ENCODE data around the gene OR5AN1. TPM values are rescaled to one million over a fixed set of nuclear protein-coding genes. Genes with fewer than 3 reads are reported as not detected.

OR5AN1 gene
- total and polyA plus RNA-seq, 2 donors (not counting 1 experiment from before 2014, with no cell fraction given): not detected

DNA sequence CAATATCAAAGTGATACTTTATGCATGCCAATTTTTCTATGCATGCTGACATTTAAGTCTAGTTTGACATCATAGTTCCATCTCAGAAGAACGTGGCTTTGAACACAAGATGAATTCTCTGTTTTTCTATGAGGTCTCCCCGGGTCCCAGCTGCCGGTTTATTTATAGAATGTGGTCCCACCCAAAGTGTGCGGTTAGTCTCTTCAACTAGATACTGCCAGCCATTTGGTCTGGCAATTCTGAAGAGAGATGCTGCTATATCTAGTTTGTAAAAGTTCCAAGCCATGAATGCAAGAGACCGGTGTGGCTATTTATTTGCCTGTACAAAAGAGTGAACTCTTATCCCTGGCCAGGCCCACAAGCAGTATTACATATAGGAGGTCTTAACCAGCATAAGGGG, 58.3 kb downstream of the OR5AN1 start:
- Histone ChIP-seq H3K4me2 (replicated peaks; ENCODE audit: low read depth, low read length, poor library complexity, severe bottlenecking) (peak overlapping the region; percentile 63), H4K20me1 (ENCODE audit: control insufficient read depth, insufficient read depth, low read length, poor library complexity, severe bottlenecking) (no peaks in the 10 kb centered on the region), H3K36me3 (replicated peaks in 1 of 2; ENCODE audit: control extremely low read depth in 1 of 2, control insufficient read depth in 1 of 2, extremely low read depth in 1 of 2, insufficient read depth in 2 of 2, low read length in 1 of 2) (no peaks in the 10 kb centered on the region), H3K79me2 (ENCODE audit: control insufficient read depth, insufficient read depth, low read length) (no peaks in the 10 kb centered on the region), H3K4me3 (ENCODE audit: control extremely low read depth in 1 of 5, extremely low read depth in 1 of 5, insufficient read depth in 1 of 5, low read depth in 2 of 5, low read length in 4 of 5) (peak overlapping the region in 2 of 5 experiments; percentile 25 to 31), H3K27me3 (replicated peaks in 1 of 4; ENCODE audit: control extremely low read depth in 1 of 4, control insufficient read depth in 3 of 4, insufficient read depth in 4 of 4, low read length in 3 of 4) (no peaks in the 10 kb centered on the region), H3K4me1 (ENCODE audit: control insufficient read depth in 2 of 2, insufficient read depth in 2 of 2, low read length in 2 of 2) (peaks cover 44% of the 10 kb centered on the region in 2 donors), H3K9ac (ENCODE audit: low read length) (peak overlapping the region; percentile 42), H2AFZ (ENCODE audit: insufficient read depth, low read depth, low read length, poor library complexity, severe bottlenecking) (peak overlapping the region; percentile 58), H3K9me3 (ENCODE audit: control extremely low read depth in 1 of 3, control insufficient read depth in 2 of 3, insufficient read depth in 1 of 3, low read length in 2 of 3) (peaks cover 0 to 5% (median 0%) of the 10 kb centered on the region in 3 donors), H3K27ac (ENCODE audit: low read length in 2 of 2) (peak overlapping the region; percentile 16 to 62)
- no peak for TF ChIP-seq CTCF (IDR thresholded peaks at IDR 0.05)
- no peak for TF ChIP-seq EZH2 (IDR thresholded peaks at IDR 0.05; ENCODE audit: borderline replicate concordance, insufficient read depth, low read depth, low read length, poor library complexity, severe bottlenecking)
- peak; percentile 67 for ATAC-seq (ENCODE audit: low read depth)
- intact Hi-C loops (cut with micrococcal nuclease): loop anchor here (5.0 kb wide), 1 partner anchor 35 kb away; no protein-coding TSS in a partner anchor
- Mint-ChIP-seq H3K27ac (peak overlapping the region; percentile 81), H3K27me3 (no peaks in the 10 kb centered on the region), H3K9me3 (ENCODE audit: insufficient read depth) (no peaks in the 10 kb centered on the region), H3K4me3 (peak overlapping the region; percentile 68), H3K4me1 (peaks cover 38% of the 10 kb centered on the region)
- WGBS (ENCODE audit: insufficient coverage): 2% methylated on average over 4 of the region's 5 CpGs
- POLR2A ChIA-PET: no interaction called here
- peak; percentile 46 for DNase-seq
- CTCF ChIA-PET: interaction anchor here (0.7 to 5.5 kb wide), 5 partner anchors 7 to 245 kb away, joined by 3 to 41 read pairs (median 4); partner anchors contain the start of gene DTX4

DNA sequence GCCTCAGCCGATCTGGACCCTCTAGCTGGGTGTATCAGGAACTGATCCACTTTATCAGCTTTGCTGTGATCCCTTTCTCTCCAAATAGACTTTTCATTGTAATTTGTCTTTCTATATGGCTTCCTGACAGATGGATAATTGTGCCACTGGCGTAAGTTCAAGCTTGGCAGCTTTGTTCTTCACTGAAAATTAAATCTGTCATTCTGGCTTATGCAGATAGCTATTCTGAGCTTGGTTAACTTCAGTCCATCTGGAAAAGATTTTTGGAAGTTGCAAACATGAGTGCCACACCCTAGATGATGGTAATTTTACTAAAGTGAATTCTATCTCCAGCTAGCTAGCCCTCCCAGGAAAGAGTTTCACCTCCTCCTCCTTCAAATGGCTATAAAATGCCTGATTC, 59.5 kb downstream of the OR5AN1 start:
- ChIA-PET CTCF (interaction anchor here (1.1 to 5.5 kb wide), 5 partner anchors 12 to 260 kb away, joined by 3 to 41 read pairs (median 6); partner anchors contain the start of gene DTX4), POLR2A (no interaction called here)
- no peaks in the 10 kb centered on the region for H3K79me2 ChIP-seq (ENCODE audit: control insufficient read depth, insufficient read depth, low read length)

More for the DNA sequence above, 59.5 kb downstream of the OR5AN1 start:
- peaks cover 43 to 50% of the 10 kb centered on the region in 2 donors for H3K4me1 ChIP-seq (ENCODE audit: control insufficient read depth in 2 of 2, insufficient read depth in 2 of 2, low read length in 2 of 2)
- H3K27me3 ChIP-seq (replicated peaks in 1 of 4; ENCODE audit: control extremely low read depth in 1 of 4, control insufficient read depth in 3 of 4, insufficient read depth in 4 of 4, low read length in 3 of 4): no peaks in the 10 kb centered on the region
- H3K36me3 ChIP-seq (replicated peaks in 1 of 2; ENCODE audit: control extremely low read depth in 1 of 2, control insufficient read depth in 1 of 2, extremely low read depth in 1 of 2, insufficient read depth in 2 of 2, low read length in 1 of 2): no peaks in the 10 kb centered on the region
- no peaks in the 10 kb centered on the region for H3K9me3 Mint-ChIP-seq (ENCODE audit: insufficient read depth)
- H3K4me1 Mint-ChIP-seq: peaks cover 45% of the 10 kb centered on the region
- DNase-seq (no peak), ATAC-seq (ENCODE audit: low read depth) (no peak)
- H2AFZ ChIP-seq (ENCODE audit: insufficient read depth, low read depth, low read length, poor library complexity, severe bottlenecking): no peak overlapping the region
- WGBS (ENCODE audit: insufficient coverage): 100% methylated on average over 1 of the region's 2 CpGs
- H3K4me3 ChIP-seq (ENCODE audit: control extremely low read depth in 1 of 5, extremely low read depth in 1 of 5, insufficient read depth in 1 of 5, low read depth in 2 of 5, low read length in 4 of 5): no peak overlapping the region
- intact Hi-C loops (cut with micrococcal nuclease): loop anchor here (5.0 kb wide), 1 partner anchor 36 kb away; no protein-coding TSS in a partner anchor
- no peak for TF ChIP-seq CTCF (IDR thresholded peaks at IDR 0.05)
- no peak for TF ChIP-seq EZH2 (IDR thresholded peaks at IDR 0.05; ENCODE audit: borderline replicate concordance, insufficient read depth, low read depth, low read length, poor library complexity, severe bottlenecking)
- H3K9me3 ChIP-seq (ENCODE audit: control extremely low read depth in 1 of 3, control insufficient read depth in 2 of 3, insufficient read depth in 1 of 3, low read length in 2 of 3): peaks cover 0 to 5% (median 0%) of the 10 kb centered on the region in 3 donors
- H3K27ac ChIP-seq (ENCODE audit: low read length in 2 of 2): no peak overlapping the region
- peak overlapping the region; percentile 29 for H3K27ac Mint-ChIP-seq
- H3K4me2 ChIP-seq (replicated peaks; ENCODE audit: low read depth, low read length, poor library complexity, severe bottlenecking): no peak overlapping the region
- H3K4me3 Mint-ChIP-seq: no peak overlapping the region
- H3K27me3 Mint-ChIP-seq: no peaks in the 10 kb centered on the region
- H3K9ac ChIP-seq (ENCODE audit: low read length): no peak overlapping the region
- no peaks in the 10 kb centered on the region for H4K20me1 ChIP-seq (ENCODE audit: control insufficient read depth, insufficient read depth, low read length, poor library complexity, severe bottlenecking)
